NCI-H1092 (cell line): ENCODE measurements around the gene SPRY4.
"Not testable (repeated sequence)": the region's sequence is repeated elsewhere in the genome, so short reads cannot be mapped to it uniquely, and the experiment has no call there.

ENCODE experiments used
- DNase-seq: peaks from one replicate; lab custom pipeline; 2025; lab: John Stamatoyannopoulos, UW

SPRY4 gene

GRCh38 chr5:142295084-142295758 is 29.6 kb downstream of the SPRY4 start:
- no peak for DNase-seq

GRCh38 chr5:142293486-142293885 is 31.3 kb downstream of the SPRY4 start:
- DNase-seq: no peak

DNA sequence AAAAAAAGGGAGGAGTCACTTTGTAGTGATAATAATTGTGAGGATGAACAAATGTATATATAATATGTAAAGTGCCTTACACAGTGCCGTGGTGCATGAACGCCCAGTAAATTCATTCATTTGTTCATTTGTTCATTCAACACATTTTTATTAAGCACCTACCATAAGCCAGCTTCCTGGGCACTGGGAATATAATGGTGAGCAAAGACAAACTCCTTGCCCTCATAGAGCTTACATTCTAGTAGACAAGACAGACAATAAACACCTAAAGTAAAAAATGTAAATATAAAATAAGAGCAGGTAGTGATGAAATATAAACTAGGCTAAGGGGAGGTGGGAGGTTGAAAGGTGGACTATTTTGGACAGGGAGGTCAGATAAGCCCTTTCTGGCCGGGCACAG is 32.0 kb downstream of the SPRY4 start:
- DNase-seq: no peak

- no peak for DNase-seq
Observed at GRCh38 chr5:142292249-142292648, 32.6 kb downstream of the SPRY4 start.

GRCh38 chr5:142290577-142291299 is 34.1 kb downstream of the SPRY4 start:
- DNase-seq: peak; percentile 21

GRCh38 chr5:142289708-142290576 is 34.9 kb downstream of the SPRY4 start:
- DNase-seq: no peak

DNA sequence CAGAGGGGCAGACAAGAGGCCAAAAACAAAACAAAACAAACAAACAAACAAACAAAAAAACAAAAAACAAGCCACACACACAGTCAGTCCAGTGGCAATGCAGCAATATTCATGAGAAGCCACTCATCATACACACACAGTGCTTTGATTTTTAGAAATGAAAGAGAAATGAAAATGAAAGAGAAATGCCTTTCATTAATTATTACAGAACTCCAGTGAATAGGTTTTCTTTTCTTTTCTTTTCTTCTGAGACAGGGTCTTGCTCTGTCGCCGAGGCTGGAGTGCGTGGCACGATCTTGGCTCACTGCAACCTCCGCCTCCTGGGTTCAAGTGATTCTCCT is 36.9 kb downstream of the SPRY4 start:
- no peak for DNase-seq

DNA sequence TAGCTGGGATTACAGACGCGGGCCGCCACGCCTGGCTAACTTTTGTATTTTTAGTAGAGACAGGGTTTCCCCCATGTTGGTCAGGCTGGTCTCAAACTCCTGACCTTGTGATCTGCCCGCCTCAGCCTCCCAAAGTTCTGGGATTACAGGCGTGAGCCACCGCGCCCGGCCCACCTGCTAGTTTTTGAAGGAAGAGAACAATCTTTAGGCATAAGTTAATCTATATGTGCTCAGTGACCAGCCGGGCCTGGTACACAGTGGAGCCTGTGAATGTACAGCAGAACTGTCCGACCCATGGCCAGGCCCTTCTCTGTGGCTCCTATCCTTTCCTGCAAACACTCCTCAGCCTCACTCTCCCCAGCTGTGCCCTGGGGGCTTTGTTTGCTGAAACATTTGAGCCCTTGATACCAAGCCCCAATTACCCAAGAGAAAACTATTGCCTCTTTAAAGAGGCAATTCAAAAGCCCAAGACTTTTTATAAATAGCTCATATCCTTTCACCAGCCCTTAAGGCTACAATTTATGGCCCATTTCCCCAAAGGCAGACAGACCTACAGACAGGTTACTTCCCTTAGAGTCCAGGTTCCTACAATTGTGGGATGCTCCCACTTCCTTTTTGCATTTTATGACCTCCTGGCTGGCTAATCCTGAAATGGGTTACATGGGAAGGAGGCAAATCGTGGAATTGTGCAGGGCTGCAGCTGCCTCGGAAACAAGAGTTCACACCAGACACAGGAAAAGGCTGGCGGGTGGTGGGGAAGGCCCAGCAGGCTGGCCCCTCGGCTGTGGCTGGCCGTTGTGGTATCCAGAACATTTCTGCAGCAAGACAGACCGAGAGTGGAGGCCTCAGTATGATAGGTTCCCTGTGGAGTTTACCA is 37.5 kb downstream of the SPRY4 start:
- DNase-seq: no peak

DNA sequence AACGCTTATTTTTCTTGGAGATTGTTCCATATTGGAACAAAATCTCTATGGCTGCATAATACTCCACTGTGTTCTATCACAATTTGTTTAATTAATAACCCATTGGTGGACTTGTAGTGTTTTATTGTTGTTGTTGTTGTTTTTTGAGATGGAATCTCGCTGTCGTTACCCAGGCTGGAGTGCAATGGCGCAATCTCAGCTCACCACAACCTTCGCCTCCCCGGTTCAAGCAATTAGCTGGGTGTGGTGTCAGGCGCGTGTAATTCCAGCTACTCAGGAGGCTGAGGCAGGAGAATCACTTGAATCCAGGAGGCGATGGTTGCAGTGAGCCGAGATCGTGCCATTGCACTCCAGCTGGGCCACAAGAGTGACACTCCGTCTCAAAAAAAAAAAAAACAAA is 38.7 kb downstream of the SPRY4 start:
- DNase-seq: no peak

DNA sequence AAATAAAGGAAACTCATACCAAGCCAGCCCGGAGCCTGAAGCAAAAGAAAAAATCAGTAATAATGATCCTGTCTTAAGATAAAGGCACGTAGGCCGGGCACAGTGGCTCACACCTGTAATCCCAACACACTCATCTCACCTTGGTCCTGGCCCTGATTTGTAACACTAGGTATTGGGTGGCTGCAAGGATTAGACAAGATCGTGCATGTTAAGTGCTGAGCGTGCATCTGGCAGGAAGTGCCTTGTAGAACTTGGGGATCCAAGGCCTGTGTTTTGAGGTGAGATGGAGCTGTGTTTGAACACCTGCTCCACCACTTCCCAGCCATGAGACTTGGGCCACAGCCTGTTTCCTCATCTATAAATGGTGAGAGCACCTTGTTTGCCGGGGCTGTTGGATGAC is 41.5 kb downstream of the SPRY4 start:
- DNase-seq: no peak

DNA sequence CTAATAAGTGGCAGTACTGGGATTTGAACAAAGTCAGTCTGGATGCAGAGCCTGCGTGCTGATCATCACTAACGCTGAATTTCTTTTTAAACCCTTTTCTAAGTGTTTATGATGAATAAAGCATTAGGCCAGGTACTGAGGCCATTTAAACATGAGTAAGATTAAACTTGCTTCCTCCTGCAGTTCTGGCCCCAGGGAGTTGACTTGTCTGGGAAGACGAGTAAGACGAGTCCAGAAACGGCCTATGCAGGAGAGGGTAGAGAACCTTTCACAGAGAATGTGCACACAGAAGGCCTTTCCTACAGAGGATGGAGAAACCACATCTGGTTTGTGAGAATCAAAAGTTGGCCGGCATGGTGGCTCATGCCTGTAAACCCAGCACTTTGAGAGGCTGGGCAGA is 42.9 kb downstream of the SPRY4 start:
- no peak for DNase-seq

DNA sequence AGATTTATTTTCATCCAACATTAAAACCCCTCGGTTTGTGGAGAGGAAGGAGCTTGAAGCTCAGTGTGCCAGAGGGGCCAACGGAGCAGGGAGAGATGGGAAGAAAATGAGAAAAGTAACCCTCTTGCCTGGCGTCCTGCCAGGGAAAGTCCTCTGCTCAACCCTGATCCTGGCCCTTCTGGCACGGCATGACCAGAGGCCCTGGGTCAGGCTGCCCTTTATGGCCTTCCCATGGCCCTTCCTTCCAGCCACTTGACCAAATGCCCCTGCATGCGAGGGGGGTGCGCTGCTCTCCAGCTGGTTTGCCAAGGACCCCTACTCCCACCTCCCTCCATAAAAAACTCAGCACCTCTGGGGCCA is 43.8 kb downstream of the SPRY4 start:
- DNase-seq: no peak

DNA sequence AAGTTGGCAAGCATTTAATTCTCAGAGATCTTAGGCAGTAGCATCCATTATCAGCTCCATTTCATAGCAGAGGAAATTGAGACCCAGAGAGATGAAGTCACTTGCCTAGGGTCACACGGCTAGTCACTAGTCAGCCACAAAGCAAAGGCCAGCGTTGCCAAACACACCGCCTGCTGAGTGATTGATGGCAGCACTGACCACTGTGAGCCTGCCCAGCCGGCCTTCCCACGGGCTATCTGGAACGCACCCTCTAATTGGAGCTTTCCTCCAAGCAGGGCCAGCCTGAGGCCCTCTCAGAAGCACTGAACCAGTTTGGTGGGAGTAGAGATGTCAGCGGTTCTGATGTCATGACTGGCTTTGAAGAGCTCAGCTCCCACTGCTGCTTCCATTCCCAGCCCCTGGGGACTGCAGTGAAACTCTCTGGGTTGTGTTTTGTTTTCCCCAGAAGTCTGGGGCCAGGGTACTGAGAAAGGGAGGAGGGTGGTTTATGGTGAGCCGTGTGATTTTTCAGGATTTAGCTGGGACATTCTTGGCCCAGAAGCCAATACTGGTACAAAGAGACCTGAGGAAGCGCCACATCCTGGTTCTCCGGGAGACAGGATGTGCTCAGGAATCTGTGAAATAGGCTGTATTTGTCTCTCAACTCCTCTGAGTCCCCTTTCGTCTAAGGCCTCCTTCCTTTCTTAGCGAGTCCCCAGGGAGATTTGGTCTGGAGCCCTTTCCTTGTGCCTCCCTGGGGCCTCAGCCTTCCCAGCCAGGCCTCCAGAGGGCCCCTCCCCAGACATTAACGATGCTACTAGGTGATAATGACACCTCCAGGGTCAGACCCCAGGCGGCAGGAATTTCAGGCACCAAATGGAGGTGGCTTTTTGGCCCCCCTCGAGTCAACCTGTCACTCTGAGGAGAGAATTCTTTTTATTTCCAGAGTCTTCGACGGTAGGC is 44.5 kb downstream of the SPRY4 start:
- DNase-seq: no peak

DNA sequence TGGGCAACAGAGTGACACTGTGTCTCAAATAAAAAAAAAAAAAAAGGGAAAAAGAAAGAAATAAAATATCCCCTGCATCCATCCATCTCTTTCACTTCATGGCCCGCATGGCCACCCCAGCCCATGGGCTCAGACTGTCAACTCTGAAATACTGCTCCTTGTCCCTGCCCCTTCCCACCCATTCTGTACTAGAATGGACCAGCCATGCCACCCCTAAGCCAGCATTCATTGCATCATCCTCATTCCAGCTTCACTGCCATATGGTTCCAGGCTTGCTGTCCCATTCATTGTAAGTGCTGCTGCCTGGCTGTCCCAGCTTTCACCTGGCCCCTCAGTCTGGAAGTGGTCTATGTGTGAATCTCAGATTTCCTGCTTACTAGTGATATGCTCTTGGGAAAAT is 46.2 kb downstream of the SPRY4 start:
- no peak for DNase-seq

DNA sequence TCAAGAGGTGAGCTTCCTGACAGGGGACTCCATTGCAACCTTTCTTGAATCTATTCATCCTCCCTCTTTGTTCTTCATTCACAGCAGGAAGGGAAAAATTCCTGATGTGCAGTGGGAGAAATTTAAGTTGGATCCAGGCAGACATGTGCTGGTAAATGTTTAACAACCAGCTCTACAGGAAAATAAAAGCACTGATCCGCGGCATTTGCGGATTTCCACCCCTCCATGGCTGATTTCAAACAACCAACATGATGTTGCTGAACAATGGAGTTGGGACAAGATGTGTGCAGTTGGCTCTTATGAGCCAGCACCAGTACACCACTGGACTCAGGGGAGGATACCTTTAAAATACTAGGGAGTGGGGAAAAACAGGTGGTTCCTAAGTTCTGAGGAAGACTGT is 47.0 kb downstream of the SPRY4 start:
- DNase-seq: no peak

GRCh38 chr5:142276517-142276916 is 48.3 kb downstream of the SPRY4 start:
- DNase-seq: no peak

DNA sequence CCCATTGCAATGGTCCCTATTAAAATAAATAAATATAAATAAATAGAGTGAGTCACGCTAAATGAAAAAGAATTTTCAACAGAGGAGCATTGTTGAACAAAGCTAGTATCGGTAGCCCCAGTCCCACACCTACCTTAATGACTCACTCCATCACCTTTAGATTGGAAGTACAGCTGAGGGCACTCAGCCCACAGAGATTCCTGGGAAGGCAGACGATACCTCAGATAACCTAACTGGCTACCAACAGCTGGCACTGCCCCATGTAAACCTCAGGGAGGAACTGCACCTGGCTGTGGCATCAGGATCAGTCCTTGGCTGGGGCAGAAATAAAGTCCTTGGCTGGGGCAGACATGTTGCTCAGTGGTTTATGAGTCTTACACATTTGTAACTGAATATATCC is 49.3 kb downstream of the SPRY4 start:
- no peak for DNase-seq

GRCh38 chr5:142272596-142272995 is 52.2 kb downstream of the SPRY4 start:
- DNase-seq: not testable (repeated sequence)

DNA sequence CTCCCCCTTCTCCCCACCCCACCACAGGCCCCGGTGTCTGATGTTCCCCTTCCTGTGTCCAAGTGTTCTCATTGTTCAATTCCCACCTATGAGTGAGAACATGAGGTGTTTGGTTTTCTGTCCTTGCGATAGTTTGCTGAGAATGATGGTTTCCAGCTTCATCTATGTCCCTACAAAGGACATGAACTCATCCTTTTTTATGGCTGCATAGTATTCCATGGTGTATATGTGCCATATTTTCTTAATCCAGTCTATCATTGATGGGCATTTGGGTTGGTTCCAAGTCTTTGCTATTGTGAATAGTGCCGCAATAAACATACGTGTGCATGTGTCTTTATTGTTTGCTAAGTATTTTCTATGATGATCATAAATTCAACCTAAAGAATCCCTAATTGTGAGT is 60.7 kb downstream of the SPRY4 start:
- not testable (repeated sequence) for DNase-seq

DNA sequence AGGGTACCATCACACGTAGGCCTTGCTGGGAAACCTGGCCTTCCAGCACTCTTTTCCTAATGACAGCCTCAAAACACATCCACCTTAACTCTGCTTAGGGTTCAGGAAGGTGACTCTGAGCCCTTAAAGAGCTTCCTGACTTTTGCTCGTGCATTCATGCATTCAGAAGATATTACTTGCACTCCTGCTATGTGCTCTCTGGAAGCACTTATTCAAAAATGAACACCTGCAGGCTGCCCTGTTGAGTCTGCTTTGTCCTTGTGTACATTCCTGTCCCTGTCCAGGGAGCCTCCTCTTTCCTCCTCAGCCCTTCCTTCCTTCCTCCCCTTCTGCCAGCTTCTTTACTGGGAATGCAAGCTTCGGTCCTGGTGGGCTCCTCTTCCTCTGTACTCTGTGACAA is 61.5 kb downstream of the SPRY4 start:
- DNase-seq: no peak

- no peak for DNase-seq
Observed at GRCh38 chr5:142262683-142263082, 62.1 kb downstream of the SPRY4 start.
